Bronchial epithelial cell (primary cell): ENCODE results near the gene NUPR2. TPM values are rescaled to one million over a fixed set of nuclear protein-coding genes. Genes with fewer than 3 reads are reported as not detected.
"Not testable (repeated sequence)": the region's sequence is repeated elsewhere in the genome, so short reads cannot be mapped to it uniquely, and the experiment has no call there.

ENCODE experiments used
- DNase-seq: peaks from one replicate; pipeline ENCODE4 v3.0.0-alpha.2; 2010; ENCODE audit warnings: low read depth
- FAIRE-seq: peaks from 2 replicates; lab custom pipeline; 2011; peaks lifted over from hg19 to GRCh38; lab: Jason Lieb, UNC
- H3K27me3 ChIP-seq: 2 replicates; pipeline ENCODE4 v1.5.1; 2011; ENCODE audit warnings: low read length; ENCODE audit not compliant: control insufficient read depth, insufficient read depth
- H3K36me3 ChIP-seq: 2 replicates; pipeline ENCODE4 v1.5.1; 2011; ENCODE audit warnings: low read length; ENCODE audit not compliant: control insufficient read depth, insufficient read depth
- H3K4me3 ChIP-seq: 2 replicates; pipeline ENCODE4 v1.5.1; 2011; ENCODE audit warnings: mild to moderate bottlenecking, low read depth, low read length, control low read depth
- CTCF ChIP-seq: IDR thresholded peaks from 2 replicates; pipeline ENCODE4 v1.5.1; 2011; ENCODE audit warnings: mild to moderate bottlenecking, moderate library complexity, low read length, control low read depth, inconsistent platforms; ENCODE audit not compliant: insufficient read depth, severe bottlenecking
- total RNA-seq: library from RNA; depleted of rRNA; stranded (reverse); fragments of >200 nt; gene quantifications from 2 replicates; pipeline ENCODE4 v1.2.1, GENCODE V29; 2014

NUPR2 gene
- total RNA-seq, 1 donor from 2014 or later: not detected

DNA sequence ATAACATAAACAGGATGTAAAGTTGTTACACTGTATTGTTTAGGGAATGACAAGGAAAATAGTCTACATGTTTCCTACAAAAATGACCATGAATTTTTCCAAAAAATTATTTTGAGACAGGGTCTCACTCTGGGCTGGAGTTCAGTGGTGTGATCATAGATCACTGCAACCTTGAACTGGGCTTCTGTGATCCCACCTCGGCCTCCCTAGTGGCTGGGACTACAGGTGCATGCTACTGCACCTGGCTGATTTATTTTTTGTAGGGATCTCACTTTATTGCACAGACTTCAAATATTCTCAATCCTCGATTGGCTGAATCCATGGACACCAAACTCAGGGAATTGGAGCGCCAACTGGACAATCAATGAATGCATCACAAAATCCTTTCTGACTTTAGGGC is 16.6 kb downstream of the NUPR2 start:
- TF ChIP-seq CTCF: no peak
- Histone ChIP-seq H3K36me3 (peaks cover 13% of the 10 kb centered on the region), H3K27me3 (no peaks in the 10 kb centered on the region), H3K4me3 (no peak overlapping the region)
- DNase-seq: no peak
- no peak for FAIRE-seq

- not testable (repeated sequence) for H3K36me3 ChIP-seq, DNase-seq, FAIRE-seq, H3K4me3 ChIP-seq, H3K27me3 ChIP-seq
Measured at GRCh38 chr7:56098187-56099008, 17.8 kb downstream of the NUPR2 start.

GRCh38 chr7:56097700-56098099 is 18.5 kb downstream of the NUPR2 start:
- Histone ChIP-seq H3K27me3 (no peaks in the 10 kb centered on the region), H3K36me3 (peaks cover 7% of the 10 kb centered on the region), H3K4me3 (no peak overlapping the region)
- TF ChIP-seq CTCF: no peak
- peak; percentile 18 for DNase-seq
- FAIRE-seq: no peak

DNA sequence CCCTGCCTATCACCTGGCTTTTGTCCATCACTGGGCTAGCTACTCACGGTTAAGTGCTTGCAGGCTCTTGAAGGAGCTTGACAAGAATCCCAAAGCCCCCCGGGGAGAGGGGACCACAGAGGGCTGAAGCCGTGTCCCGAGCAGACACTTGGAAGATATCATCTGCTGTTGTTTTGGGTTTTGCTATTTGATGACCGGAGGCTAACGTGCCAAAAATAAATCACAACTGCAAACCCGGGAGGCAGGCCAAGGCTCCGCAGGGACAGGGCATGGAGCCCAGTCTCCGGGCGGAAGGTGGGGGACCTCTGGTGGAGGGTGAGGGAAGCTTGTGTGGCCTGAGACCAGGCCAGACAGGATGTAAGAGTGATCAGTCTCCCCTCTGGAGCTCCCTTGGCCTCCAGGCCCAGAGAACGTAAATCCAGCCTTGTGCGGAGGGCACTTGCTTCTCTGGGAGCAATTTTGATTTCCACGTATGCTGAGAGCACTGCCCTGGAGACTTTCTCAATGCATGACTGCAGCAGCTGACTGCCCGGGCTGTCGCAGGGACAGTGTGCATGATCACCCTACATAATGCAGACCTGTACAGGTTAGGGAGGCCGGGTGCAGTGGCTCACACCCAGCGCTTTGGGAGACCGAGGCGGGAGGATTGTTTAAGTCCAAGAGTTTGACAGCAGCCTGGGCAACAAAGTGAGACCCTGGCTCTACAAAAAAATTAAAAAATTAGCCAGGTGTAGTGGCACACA is 23.3 kb downstream of the NUPR2 start, which contains the start of gene PHKG1:
TSS of gene PHKG1 (minus strand) at position 164 of the 743 bp plus-strand sequence. CDS start 4,011 bp downstream, outside the sequence.
- H3K36me3 ChIP-seq: peaks cover 1% of the 10 kb centered on the region
- DNase-seq: peak; percentile 50
- TF ChIP-seq CTCF: peak; percentile 74
- FAIRE-seq: no peak
- H3K4me3 ChIP-seq: no peak within 1 kb of the TSS
- no peaks in the 10 kb centered on the region for H3K27me3 ChIP-seq

DNA sequence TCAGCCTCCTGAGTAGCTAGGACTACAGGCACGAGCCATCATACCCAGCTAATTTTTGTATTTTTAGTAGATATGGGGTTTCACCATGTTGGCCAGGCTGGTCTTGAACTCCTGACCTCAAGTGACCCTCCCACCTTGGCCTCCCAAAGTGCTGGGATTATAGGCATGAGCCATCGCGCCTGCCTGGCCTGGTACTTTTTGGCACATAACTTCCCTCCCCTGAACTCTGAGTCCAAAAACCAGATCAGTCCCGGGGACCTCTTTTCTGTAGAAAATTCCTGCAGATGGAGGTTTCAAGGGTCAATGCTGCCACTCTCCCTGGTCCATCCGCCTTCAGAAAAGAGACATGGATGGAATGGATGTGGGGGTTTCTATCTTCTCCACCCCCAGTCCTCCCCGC is 23.8 kb downstream of the NUPR2 start:
- not testable (repeated sequence) for DNase-seq, H3K36me3 ChIP-seq, H3K4me3 ChIP-seq, H3K27me3 ChIP-seq, FAIRE-seq

DNA sequence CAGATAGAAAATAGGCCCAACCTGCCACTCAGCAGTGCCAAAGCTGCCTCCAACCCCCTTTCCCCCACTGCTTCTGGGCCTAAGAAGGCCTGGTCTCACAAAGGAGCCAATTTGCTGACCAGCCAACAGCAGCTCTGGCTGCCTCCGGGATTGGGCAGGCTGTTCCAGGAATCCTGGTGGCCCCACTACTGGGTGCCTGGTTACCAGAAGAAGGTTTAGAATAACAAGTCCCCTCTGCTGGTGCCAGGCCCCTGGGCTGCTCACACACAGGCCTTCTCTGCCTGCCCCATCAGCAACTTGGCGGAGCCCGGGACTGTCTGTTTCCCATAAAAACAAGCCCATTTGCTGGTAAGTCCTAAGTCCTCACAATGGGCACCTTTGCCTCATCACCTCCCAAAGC is 24.6 kb downstream of the NUPR2 start:
- DNase-seq (no peak), FAIRE-seq (no peak)
- Histone ChIP-seq H3K4me3 (no peak overlapping the region), H3K36me3 (peaks cover 4% of the 10 kb centered on the region), H3K27me3 (no peaks in the 10 kb centered on the region)
- TF ChIP-seq CTCF: no peak
